Activated CD8-positive, alpha-beta memory T cell treated with anti-CD3 and anti-CD28 coated beads for 4 hours (primary cell): ENCODE results near the gene VIPR2.
"Not testable (repeated sequence)": the region's sequence is repeated elsewhere in the genome, so short reads cannot be mapped to it uniquely, and the experiment has no call there.

Source experiments
- DNase-seq, 2 donors: peaks; one replicate each; pipeline ENCODE4 v3.0.0-alpha.2; 2020; ENCODE audit warnings: low read depth in 2 of 2

Gene VIPR2

GRCh38 chr7:159091480-159092475, 52.9 kb downstream of the VIPR2 start:
- no peak for DNase-seq

GRCh38 chr7:159091041-159091440, 53.6 kb downstream of the VIPR2 start:
- no peak for DNase-seq

GRCh38 chr7:159088016-159088865, 56.4 kb downstream of the VIPR2 start:
- no peak for DNase-seq

GRCh38 chr7:159086301-159086925, 58.3 kb downstream of the VIPR2 start:
- no peak for DNase-seq

- no peak for DNase-seq
These were observed 60.4 kb downstream of the VIPR2 start for GRCh38 chr7:159084069-159084801.

- no peak for DNase-seq
These were observed 61.0 kb downstream of the VIPR2 start for GRCh38 chr7:159083698-159084068.

GRCh38 chr7:159083001-159083697, 61.5 kb downstream of the VIPR2 start:
- DNase-seq, result no peak

- DNase-seq, result not testable (repeated sequence)
These were observed 62.6 kb downstream of the VIPR2 start for GRCh38 chr7:159082075-159082474.

- no peak for DNase-seq
These were observed 65.8 kb downstream of the VIPR2 start for GRCh38 chr7:159078911-159079270.

- no peak for DNase-seq
These were observed 66.3 kb downstream of the VIPR2 start for GRCh38 chr7:159078193-159078910.

- no peak for DNase-seq
These were observed 68.3 kb downstream of the VIPR2 start for GRCh38 chr7:159076333-159076732.

GRCh38 chr7:159075563-159076238, 69.0 kb downstream of the VIPR2 start:
- no peak for DNase-seq

GRCh38 chr7:159071260-159071659, 73.4 kb downstream of the VIPR2 start:
- DNase-seq, result no peak

GRCh38 chr7:159070431-159071148, 74.1 kb downstream of the VIPR2 start:
- DNase-seq, result no peak

GRCh38 chr7:159068893-159069448, 75.7 kb downstream of the VIPR2 start:
- no peak for DNase-seq

- DNase-seq, result no peak
These were observed 76.2 kb downstream of the VIPR2 start for GRCh38 chr7:159068488-159068811.

- DNase-seq, result no peak
These were observed 76.8 kb downstream of the VIPR2 start for GRCh38 chr7:159067576-159068487.
